ENCODE data around the gene AREL1.
A peak's percentile ranks its signal among the peaks of the same experiment; 100 is the strongest.

DNA sequence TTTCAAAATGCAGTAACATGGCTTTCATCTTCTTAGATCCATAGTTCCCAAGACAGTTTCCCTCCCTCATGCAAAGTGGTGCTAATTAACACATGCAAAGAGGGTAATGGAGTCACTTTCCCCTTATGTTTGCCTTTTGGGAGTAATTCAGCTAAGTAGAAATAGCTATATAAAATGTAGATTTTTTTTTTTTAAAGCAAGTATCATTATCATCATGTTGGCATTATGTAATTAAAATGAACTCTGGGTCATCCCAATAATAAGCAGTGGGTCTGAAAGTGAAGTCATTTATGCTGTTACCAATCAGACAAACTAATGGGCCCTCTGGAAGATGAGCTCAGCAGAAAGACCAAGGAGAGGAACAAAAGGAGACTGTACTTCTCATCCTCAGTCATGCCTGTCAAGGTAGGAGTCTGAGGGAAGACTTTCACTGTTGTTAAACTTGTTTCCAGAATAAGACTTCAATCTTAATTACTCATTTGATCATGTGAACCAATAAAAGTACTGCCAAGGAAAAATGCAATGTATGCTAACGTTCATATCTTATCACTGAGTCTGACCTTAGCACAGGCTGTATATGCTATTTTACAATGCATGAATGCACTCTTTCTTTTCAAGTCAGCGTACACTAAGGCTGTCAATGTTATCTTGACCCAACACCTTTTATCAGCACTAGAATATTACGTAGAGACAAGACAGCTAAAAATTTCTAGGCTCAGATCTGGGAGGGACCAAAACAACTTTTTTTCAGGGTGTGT is 26.8 kb downstream of the AREL1 start:
- TF ChIP-seq, protein P1, sequence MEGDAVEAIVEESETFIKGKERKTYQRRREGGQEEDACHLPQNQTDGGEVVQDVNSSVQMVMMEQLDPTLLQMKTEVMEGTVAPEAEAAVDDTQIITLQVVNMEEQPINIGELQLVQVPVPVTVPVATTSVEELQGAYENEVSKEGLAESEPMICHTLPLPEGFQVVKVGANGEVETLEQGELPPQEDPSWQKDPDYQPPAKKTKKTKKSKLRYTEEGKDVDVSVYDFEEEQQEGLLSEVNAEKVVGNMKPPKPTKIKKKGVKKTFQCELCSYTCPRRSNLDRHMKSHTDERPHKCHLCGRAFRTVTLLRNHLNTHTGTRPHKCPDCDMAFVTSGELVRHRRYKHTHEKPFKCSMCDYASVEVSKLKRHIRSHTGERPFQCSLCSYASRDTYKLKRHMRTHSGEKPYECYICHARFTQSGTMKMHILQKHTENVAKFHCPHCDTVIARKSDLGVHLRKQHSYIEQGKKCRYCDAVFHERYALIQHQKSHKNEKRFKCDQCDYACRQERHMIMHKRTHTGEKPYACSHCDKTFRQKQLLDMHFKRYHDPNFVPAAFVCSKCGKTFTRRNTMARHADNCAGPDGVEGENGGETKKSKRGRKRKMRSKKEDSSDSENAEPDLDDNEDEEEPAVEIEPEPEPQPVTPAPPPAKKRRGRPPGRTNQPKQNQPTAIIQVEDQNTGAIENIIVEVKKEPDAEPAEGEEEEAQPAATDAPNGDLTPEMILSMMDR (IDR thresholded peaks at IDR 0.05), result no peak
- TF ChIP-seq POLR2A (IDR thresholded peaks at IDR 0.05) (no peak), POLR2AphosphoS5 (IDR thresholded peaks at IDR 0.05) (peak; percentile 18)

All from prostate gland (tissue), 2 donors.